PC-3 (cell line): ENCODE measurements around the gene IRAK1.

Experiments used
- EZH2 ChIP-seq: fragments of 300-600 bp; sonication (generic); IDR thresholded peaks from one replicate; pipeline ENCODE4 v1.6.1; 2017; ENCODE audit warnings: antibody characterized with exemption, mild to moderate bottlenecking, low read length; ENCODE audit not compliant: unreplicated experiment
- TF ChIP-seq, protein P1 (sequence below): fragments of 300-600 bp; sonication (generic); conservative IDR thresholded peaks from 2 replicates; pipeline ENCODE4 v1.5.1; 2017; ENCODE audit warnings: antibody characterized with exemption, low read depth, mild to moderate bottlenecking, low read length

DNA sequence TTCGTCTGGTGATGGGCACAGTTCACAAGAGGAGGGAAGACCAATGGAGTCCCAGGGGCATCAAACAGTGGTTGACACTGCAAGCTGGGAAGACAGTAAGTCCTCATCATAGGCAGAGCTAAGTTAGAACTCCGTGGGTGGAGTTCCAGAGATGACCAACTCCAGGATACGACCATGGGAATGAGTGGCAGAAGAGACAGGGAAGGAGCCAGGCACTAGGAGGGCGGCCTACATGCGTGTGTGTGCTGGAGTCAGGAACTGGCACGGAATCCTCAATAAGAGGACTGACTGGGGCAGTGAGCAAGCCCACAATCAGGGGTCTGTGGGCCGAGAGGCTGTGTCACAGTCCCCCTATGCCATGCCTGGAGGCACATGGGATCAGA lies 30.4 kb upstream of the IRAK1 start:
- TF ChIP-seq, protein P1, sequence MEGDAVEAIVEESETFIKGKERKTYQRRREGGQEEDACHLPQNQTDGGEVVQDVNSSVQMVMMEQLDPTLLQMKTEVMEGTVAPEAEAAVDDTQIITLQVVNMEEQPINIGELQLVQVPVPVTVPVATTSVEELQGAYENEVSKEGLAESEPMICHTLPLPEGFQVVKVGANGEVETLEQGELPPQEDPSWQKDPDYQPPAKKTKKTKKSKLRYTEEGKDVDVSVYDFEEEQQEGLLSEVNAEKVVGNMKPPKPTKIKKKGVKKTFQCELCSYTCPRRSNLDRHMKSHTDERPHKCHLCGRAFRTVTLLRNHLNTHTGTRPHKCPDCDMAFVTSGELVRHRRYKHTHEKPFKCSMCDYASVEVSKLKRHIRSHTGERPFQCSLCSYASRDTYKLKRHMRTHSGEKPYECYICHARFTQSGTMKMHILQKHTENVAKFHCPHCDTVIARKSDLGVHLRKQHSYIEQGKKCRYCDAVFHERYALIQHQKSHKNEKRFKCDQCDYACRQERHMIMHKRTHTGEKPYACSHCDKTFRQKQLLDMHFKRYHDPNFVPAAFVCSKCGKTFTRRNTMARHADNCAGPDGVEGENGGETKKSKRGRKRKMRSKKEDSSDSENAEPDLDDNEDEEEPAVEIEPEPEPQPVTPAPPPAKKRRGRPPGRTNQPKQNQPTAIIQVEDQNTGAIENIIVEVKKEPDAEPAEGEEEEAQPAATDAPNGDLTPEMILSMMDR, result no peak
- no peak for TF ChIP-seq EZH2
